Activated CD4-positive, CD25-positive, alpha-beta regulatory T cell treated with anti-CD3 and anti-CD28 coated beads, Interleukin-2, amount 50 U/mL, for 72 hours (primary cell): ENCODE data around the gene ZMYND19.
"Not testable (repeated sequence)": the region's sequence is repeated elsewhere in the genome, so short reads cannot be mapped to it uniquely, and the experiment has no call there.

Experiments used
- DNase-seq: peaks from one replicate; pipeline ENCODE4 v3.0.0; 2021

Gene ZMYND19

GRCh38 chr9:137553654-137554053 lies 36.7 kb downstream of the ZMYND19 start:
- DNase-seq: not testable (repeated sequence)

DNA sequence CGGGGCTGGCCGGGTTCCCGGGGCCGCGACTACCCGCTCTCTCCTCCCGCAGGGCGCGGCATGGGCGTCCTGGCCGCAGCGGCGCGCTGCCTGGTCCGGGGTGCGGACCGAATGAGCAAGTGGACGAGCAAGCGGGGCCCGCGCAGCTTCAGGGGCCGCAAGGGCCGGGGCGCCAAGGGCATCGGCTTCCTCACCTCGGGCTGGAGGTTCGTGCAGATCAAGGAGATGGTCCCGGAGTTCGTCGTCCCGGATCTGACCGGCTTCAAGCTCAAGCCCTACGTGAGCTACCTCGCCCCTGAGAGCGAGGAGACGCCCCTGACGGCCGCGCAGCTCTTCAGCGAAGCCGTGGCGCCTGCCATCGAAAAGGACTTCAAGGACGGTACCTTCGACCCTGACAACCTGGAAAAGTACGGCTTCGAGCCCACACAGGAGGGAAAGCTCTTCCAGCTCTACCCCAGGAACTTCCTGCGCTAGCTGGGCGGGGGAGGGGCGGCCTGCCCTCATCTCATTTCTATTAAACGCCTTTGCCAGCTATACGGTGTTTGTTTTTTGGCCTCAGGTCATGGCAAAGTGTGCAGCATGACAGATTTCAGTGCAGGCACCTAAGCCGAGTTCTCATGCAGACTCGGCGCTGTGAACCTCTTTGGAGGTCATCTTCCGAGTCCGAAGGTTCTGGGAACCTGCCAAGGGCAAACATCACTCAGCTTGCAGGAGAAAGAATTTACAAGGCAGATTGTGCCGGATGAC lies 38.1 kb downstream of the ZMYND19 start:
- DNase-seq: no peak

DNA sequence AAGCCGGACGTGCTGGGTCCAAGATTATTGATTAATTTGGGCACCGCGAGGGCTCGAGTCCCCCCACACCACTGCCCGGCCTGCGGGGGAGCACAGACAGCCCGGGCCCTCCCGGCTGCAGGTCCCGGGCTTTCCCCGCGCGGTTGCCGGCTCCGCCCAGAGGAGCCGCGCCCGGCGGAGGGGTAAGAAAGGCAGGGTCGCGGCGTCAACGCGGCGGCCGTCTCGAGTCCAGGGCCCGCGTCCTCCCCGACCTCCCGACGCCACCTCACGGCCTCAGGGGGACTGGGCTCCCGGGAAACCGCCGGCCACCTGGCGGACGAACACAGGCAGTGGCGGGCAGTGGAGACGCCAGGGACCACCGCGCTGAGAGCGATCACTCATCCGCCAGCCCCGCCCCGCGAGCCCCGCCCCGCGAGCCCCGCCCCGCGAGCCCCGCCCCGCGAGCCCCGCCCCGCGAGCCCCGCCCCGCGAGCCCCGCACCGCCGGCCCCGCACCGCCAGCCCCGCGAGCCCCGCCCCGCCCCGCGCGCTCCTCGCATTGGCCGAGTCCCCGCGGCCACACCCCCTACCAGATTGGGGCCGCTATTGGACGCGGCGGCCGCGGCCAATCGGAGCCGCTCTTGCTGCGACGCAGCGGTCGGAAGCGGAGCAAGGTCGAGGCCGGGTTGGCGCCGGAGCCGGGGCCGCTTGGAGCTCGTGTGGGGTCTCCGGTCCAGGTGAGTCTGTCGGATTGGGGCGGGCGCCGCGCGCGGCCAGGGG lies 38.9 kb downstream of the ZMYND19 start, which contains the start of gene MRPL41:
Gene MRPL41, plus strand, starts transcription at position 616 of the 758 bp plus-strand sequence. CDS start 203 bp downstream, outside the sequence.
- peak; percentile 84 for DNase-seq

DNA sequence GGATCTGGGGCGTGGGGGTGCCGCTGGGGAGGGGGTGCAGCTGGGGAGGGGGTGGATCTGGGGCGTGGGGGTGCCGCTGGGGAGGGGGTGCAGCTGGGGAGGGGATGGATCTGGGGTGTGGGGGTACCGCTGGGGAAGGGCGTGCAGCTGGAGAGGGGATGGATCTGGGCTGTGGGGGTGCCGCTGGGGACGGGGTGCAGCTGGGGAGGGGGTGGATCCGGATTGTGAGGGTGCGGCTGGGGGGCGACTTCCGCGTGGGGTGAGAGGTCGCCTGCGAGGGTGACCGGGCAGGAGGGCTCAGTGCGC lies 39.4 kb downstream of the ZMYND19 start:
- not testable (repeated sequence) for DNase-seq

DNA sequence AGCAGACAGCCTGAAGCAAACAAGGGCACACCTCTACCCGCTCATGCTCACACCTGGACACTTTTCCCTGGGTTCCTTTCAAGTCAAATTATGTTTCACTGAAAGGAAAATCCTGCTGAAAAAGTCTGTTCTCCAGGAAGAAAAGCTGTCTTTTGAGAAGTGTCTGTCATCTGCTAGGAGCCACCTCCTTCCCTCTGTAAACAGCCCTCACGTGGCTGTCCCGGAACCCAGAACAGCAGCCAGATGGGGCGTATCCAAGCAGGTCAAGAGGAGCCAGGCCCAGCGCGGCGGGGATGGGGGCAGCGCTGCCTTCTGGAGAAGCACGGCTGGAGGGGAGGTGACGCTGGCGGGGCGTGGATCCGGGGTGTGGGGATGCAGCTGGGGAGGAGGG lies 40.1 kb downstream of the ZMYND19 start, which contains the start of gene PNPLA7:
Gene PNPLA7, minus strand, starts transcription at position 172 of the 391 bp plus-strand sequence. CDS start 205 bp downstream, outside the sequence.
- peak; percentile 42 for DNase-seq

- no peak for DNase-seq
Observed at GRCh38 chr9:137547687-137548543, 42.4 kb downstream of the ZMYND19 start.

- no peak for DNase-seq
Observed at GRCh38 chr9:137545123-137545522, 45.2 kb downstream of the ZMYND19 start.

DNA sequence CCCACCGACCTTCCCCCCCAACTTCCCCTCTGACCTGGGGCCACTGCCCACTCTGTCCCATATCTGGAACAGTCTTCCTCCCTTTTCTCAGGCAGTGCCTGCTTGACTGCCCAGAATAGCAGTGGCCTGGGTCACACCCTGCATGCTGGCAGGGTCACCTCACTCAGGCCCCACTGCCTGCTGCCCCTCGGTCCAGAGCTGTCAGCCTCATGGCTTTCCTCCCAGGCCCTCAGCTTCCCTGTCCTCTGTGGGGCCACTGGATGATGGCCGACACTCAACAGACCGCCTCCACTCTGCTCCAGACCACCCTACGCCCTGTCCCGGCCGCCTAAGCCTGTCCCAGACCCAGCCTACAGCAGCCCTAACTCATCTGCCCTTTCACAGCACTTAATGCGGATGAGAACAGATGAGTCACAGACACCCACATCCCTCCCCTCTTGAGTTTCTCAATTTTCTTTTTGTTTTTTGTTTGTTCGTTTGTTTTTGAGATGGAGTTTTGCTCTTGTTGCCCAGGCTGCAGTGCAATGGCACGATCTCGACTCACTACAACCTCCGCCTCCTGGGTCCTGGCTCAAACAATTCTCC lies 46.0 kb downstream of the ZMYND19 start:
- no peak for DNase-seq

DNA sequence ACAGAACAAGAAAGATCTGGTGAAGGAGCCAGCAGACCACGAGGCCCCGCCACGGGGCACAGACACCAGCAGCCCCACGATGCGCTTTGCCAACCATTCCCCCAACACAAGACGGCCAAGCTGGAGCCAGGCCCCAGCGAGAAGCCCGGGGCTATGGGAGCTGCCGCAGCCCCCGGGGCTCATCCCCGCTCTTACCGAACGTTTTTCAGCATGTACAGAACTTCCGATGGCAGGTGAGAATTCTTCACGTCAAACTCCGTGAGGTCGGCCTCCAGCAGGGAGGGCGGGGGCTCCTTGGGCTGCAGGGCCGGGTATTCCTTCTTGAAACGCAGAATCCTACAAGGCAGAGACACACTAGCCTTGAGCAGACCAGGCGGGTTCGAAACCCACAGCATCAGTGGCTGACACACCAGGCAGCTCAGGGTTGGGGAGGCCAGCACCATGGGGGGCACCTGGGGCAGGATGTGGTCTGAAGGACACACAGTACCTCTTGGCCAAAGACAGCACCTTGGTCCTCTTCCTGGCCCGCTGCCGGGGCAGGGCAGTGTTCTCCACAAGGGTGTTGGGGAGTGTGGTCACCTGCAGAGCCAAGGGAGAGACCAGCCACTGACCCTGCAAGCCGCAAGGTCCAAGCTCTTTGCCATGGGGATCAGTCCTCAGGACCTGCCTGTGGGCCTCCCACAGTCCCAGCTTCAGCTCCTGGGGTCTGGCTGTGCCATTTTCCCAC lies 46.9 kb downstream of the ZMYND19 start:
- DNase-seq: no peak

DNA sequence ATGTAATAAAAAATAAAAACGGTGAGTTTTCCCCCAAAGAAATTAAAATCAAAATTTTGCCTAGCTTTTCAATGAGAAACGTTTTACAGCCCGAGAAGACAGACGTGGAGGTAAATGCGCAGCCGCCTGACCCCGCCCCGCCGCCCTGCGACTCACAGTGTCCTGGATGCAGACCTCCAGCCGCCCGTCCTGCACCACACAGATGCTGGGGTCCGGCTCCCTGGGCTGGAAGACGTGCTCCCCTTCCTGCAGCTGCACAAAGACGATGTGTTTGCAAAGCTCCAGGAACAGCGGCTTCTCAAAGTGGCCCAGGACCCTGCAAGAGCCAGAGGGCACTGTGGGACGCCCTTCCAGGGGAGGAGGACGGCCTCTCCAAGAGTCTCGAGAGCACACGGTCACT lies 47.8 kb downstream of the ZMYND19 start:
- DNase-seq: no peak

DNA sequence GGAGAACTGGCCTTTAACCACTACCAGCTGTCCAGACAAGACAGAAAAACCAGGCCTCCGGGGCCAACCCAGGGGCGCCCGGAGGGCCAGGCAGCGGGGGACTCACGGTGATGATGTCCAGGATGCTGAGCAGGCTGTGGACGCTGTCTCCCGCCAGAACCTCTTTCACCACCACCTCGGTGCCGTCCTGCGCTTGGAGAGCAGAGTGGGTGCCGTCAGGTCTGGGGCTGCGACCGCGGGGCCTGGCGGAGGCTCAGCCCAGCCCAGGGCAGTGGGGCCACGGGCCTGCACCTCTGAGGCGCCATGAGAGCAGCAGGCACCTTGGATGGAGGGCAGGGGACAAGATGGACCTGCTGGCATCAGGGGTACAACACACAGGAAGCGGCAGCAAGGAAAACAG lies 49.8 kb downstream of the ZMYND19 start:
- no peak for DNase-seq

- no peak for DNase-seq
Observed at GRCh38 chr9:137538058-137538457, 52.3 kb downstream of the ZMYND19 start.

DNA sequence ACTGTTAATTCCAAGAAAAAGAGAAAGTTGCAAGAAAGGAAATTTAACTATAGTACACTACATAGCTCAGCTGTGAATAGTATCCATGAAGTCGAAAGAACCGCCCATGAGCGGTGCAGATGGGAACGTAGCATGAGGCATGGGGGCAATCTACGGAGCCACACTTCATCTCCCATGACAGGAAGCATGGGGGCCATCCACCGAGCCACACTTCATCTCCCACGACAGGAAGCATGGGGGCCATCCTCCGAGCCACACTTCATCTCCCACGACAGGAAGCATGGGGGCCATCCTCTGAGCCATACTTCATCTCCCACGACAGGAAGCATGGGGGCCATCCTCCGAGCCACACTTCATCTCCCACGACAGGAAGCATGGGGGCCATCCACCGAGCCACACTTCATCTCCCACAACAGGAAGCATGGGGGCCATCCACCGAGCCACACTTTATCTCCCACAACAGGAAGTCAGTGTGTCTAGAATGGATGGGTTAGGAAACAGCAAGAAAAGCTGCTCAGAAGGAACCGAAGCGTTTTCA lies 53.6 kb downstream of the ZMYND19 start:
- DNase-seq: not testable (repeated sequence)

DNA sequence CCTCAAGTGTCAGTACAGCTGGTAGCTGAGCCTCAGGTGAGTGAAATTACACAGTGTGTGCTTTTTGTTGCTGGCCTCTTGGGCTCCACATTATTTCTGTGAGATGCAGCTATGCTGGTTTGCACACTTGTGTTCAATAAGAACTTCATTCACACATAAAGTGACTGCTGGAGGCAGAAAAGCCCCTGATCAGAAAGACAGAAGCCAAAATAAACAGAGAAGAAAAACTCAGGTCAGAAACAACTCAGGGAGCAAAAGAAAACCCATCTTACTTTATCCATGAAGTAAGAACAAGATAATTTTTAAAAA lies 55.2 kb downstream of the ZMYND19 start:
- no peak for DNase-seq

GRCh38 chr9:137534256-137535119 lies 55.8 kb downstream of the ZMYND19 start:
- no peak for DNase-seq

- not testable (repeated sequence) for DNase-seq
Observed at GRCh38 chr9:137532891-137533468, 57.3 kb downstream of the ZMYND19 start.
